GM12878 (cell line): ENCODE data around the gene COL19A1. TPM values are rescaled to one million over a fixed set of nuclear protein-coding genes. Genes with fewer than 3 reads are reported as not detected.

Experiments used
- ATAC-seq: fragments of 200-7000 bp; cut with Tn5 transposase; 3 replicates; pipeline ENCODE4 v1.9.1; 2020; ENCODE audit warnings: mild to moderate bottlenecking, moderate library complexity
- BruUV-seq: library from RNA; stranded (reverse); fragments of 400-500 nt; replicated peaks from 2 replicates; lab custom pipeline; 2021; lab: Mats Ljungman, UMichigan
- CTCF ChIA-PET: fragments of 300-600 bp; sonication (Branson Sonifier 250); formaldehyde crosslinking; extraction: SDS; loops from one replicate; lab custom pipeline; 2021; ENCODE audit warnings: inconsistent platforms; lab: Yijun Ruan, JAX
- POLR2A ChIA-PET: fragments of 350-600 bp; formaldehyde crosslinking; extraction: SDS; loops from one replicate; lab custom pipeline; 2021; ENCODE audit warnings: inconsistent platforms; lab: Charles Lee
- RAD21 ChIA-PET: fragments of 300-600 bp; sonication (Branson Sonifier 250); formaldehyde crosslinking; loops from one replicate; lab custom pipeline; 2023; ENCODE audit warnings: antibody characterized with exemption; ENCODE audit not compliant: unreplicated experiment; lab: Charles Lee
- SMC1A ChIA-PET: fragments of 300-600 bp; sonication (Branson Sonifier 250); formaldehyde crosslinking; loops from one replicate; lab custom pipeline; 2023; ENCODE audit not compliant: unreplicated experiment, uncharacterized antibody; lab: Charles Lee
- DNase-seq: peaks from one replicate; pipeline ENCODE4 v3.0.0-alpha.2; 2011; ENCODE audit warnings: low read depth, low spot score
- FAIRE-seq: peaks from 3 replicates; lab custom pipeline; 2011; peaks lifted over from hg19 to GRCh38; lab: Jason Lieb, UNC
- H2AFZ ChIP-seq: 2 replicates; pipeline ENCODE4 v1.6.0; 2011; ENCODE audit warnings: low read depth, low read length, control low read depth; ENCODE audit not compliant: control insufficient read depth
- H3K27ac ChIP-seq: 2 replicates; pipeline ENCODE4 v1.5.1; 2011; ENCODE audit warnings: control low read depth; ENCODE audit not compliant: control insufficient read depth, insufficient read depth
- H3K27me3 ChIP-seq, 2 experiments: replicated peaks in 1 of 2; 2 replicates each; pipeline versions ENCODE4 v1.6.0 to v1.6.1; 2011; ENCODE audit warnings: low read length in 1 of 2; ENCODE audit not compliant: control insufficient read depth in 2 of 2, insufficient read depth in 2 of 2
- H3K36me3 ChIP-seq, 2 experiments: 2 replicates each; pipeline ENCODE4 v1.5.1; 2011; ENCODE audit warnings: low read length in 1 of 2; ENCODE audit not compliant: control insufficient read depth in 2 of 2, insufficient read depth in 2 of 2
- H3K4me1 ChIP-seq: 2 replicates; pipeline ENCODE4 v1.6.1; 2011; ENCODE audit warnings: mild to moderate bottlenecking, low read length, moderate library complexity, mixed read lengths; ENCODE audit not compliant: control insufficient read depth, insufficient read depth
- H3K4me2 ChIP-seq: 2 replicates; pipeline ENCODE4 v1.6.0; 2011; ENCODE audit warnings: control low read depth; ENCODE audit not compliant: control insufficient read depth, insufficient read depth
- H3K4me3 ChIP-seq: fragments of 200-600 bp; sonication (generic); 2 replicates; pipeline ENCODE4 v1.5.1; 2016
- H3K79me2 ChIP-seq: 2 replicates; pipeline ENCODE4 v1.6.0; 2011; ENCODE audit warnings: low read length; ENCODE audit not compliant: control insufficient read depth, insufficient read depth
- H3K9ac ChIP-seq: 2 replicates; pipeline ENCODE4 v1.8.0; 2011; ENCODE audit warnings: low read length, control low read depth, mixed read lengths; ENCODE audit not compliant: control insufficient read depth, insufficient read depth
- H3K9me3 ChIP-seq: replicated peaks from 3 replicates; pipeline ENCODE4 v1.5.1; 2011; ENCODE audit warnings: mild to moderate bottlenecking, low read length; ENCODE audit not compliant: control insufficient read depth, insufficient read depth
- H4K20me1 ChIP-seq: 2 replicates; pipeline ENCODE4 v1.6.0; 2011; ENCODE audit not compliant: control insufficient read depth, insufficient read depth
- BCL11A ChIP-seq: IDR thresholded peaks from 2 replicates; pipeline ENCODE4 v1.6.1; 2011; ENCODE audit warnings: low read depth, low read length
- CHD4 ChIP-seq: fragments of 200-600 bp; sonication (generic); IDR thresholded peaks from 2 replicates; pipeline ENCODE4 v1.6.1; 2016; ENCODE audit warnings: mild to moderate bottlenecking
- E2F4 ChIP-seq: IDR thresholded peaks from 2 replicates; pipeline ENCODE4 v1.6.1; 2012; ENCODE audit warnings: low read depth, low read length, improper control_type of control experiment
- EZH2 ChIP-seq: IDR thresholded peaks from 2 replicates; pipeline ENCODE4 v1.6.1; 2012; ENCODE audit warnings: low read depth, mild to moderate bottlenecking, control low read depth, inconsistent platforms, low read length, borderline replicate concordance; ENCODE audit not compliant: control insufficient read depth
- FOXM1 ChIP-seq: IDR thresholded peaks from 2 replicates; pipeline ENCODE4 v1.6.1; 2012; ENCODE audit warnings: low read depth, mild to moderate bottlenecking, inconsistent platforms, low read length, moderate library complexity
- MTA3 ChIP-seq: IDR thresholded peaks from 2 replicates; pipeline ENCODE4 v1.6.1; 2012; ENCODE audit warnings: low read length, inconsistent platforms, borderline replicate concordance
- RAD51 ChIP-seq: fragments of 450-650 bp; IDR thresholded peaks from 2 replicates; pipeline ENCODE4 v1.6.1; 2016; ENCODE audit warnings: moderate library complexity, mild to moderate bottlenecking, inconsistent platforms
- RB1 ChIP-seq: fragments of 450-650 bp; formaldehyde crosslinking; IDR thresholded peaks from 2 replicates; pipeline ENCODE4 v1.6.1; 2017; ENCODE audit warnings: mild to moderate bottlenecking, borderline replicate concordance
- SMAD5 ChIP-seq: IDR thresholded peaks from 2 replicates; pipeline ENCODE4 v1.6.1; 2016; ENCODE audit warnings: antibody characterized with exemption, low read depth
- SRF ChIP-seq, 2 experiments: IDR thresholded peaks; 2 replicates each; pipeline ENCODE4 v1.6.1; 2011; ENCODE audit warnings: low read depth in 2 of 2, low read length in 2 of 2, mild to moderate bottlenecking in 1 of 2, moderate library complexity in 1 of 2
- ZBED1 ChIP-seq: IDR thresholded peaks from 2 replicates; pipeline ENCODE4 v1.6.1; 2016; ENCODE audit warnings: borderline replicate concordance
- ZBTB11 ChIP-seq: fragments of 450-650 bp; formaldehyde crosslinking; IDR thresholded peaks from 2 replicates; pipeline ENCODE4 v1.5.0; 2022; ENCODE audit warnings: mild to moderate bottlenecking, missing genetic modification characterization
- ZBTB4 ChIP-seq: fragments of 450-650 bp; formaldehyde crosslinking; IDR thresholded peaks from 2 replicates; pipeline ENCODE4 v1.4.0; 2022; ENCODE audit warnings: mild to moderate bottlenecking, moderate library complexity
- WGBS: methylation state at CpG from one replicate; pipeline ENCODE4 v1.1.6; 2016; ENCODE audit warnings: low lambda C conversion rate; ENCODE audit not compliant: insufficient replicate concordance, insufficient coverage; ENCODE audit errors: missing lambda C conversion rate; 5-methylcytosine and 5-hydroxymethylcytosine counted together
- in situ Hi-C: fragments of 300-500 bp; cut with MboI; formaldehyde crosslinking; loops from 9 replicates; pipeline ENCODE4 v1.14.3; 2018; ENCODE audit warnings: mixed read lengths
- intact Hi-C: fragments of 100-400 bp; cut with micrococcal nuclease; formaldehyde crosslinking; loops from one replicate; pipeline ENCODE4 v1.14.2; 2022; ENCODE audit not compliant: unreplicated experiment
- polyA plus RNA-seq, 11 experiments: library from polyadenylated mRNA; depleted of rRNA in 4 of 11; unstranded in 6 of 11; stranded (reverse) in 5 of 11; fragments of >200 nt; fragmentation: Nextera tagmentation in 4 of 11; fragmentation: Illumina TruSeq in 1 of 11; extraction: Ambion mirVana in 4 of 11; extraction: Trizol in 1 of 11; gene quantifications; 1 replicate in 1 of 11; 2 replicates in 10 of 11; pipeline versions ENCODE4 v1.2.1 to v1.2.3, GENCODE V29; 2011 to 2016; ENCODE audit warnings: inconsistent platforms in 2 of 11, missing spikeins in 2 of 11, low read depth in 1 of 11
- total RNA-seq, 4 experiments: library from RNA; depleted of rRNA in 3 of 4; stranded (reverse); fragments of >200 nt in 3 of 4; fragmentation: Illumina TruSeq in 1 of 4; extraction: Trizol in 1 of 4; gene quantifications; 2 replicates each; pipeline versions ENCODE4 v1.2.1 to v1.2.3, GENCODE V29; 2013 to 2021
- TF ChIP-seq, protein P1 (sequence below): IDR thresholded peaks from 2 replicates; pipeline ENCODE4 v1.6.1; 2011; ENCODE audit warnings: low read depth, mild to moderate bottlenecking, low read length, moderate library complexity, borderline replicate concordance; ENCODE audit errors: extremely low read depth

COL19A1 gene
- total and polyA plus RNA-seq, 10 of the 15 experiments (the other 5 are each of a cell fraction or from before 2014, with no cell fraction given): 1.1 to 13.5 (median 4.1) TPM

DNA sequence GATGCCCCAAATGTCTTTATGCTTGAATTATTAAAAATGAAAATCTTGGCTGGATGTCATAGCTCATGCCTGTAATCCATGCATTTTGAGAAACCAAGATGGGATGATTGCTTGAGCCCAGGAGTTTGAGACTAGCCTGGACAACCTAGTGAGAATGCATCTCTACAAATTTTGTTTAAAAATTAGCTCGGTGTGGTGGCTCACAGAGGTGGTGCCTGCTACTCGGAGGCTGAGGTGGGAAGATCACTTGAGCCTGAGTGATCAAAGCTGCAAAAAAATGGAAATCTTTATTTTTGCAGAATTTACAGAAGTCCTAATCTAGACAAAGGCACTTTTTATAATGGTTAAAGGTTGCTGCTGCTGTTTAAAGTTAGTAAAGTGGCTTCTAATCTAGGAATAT is 20.0 kb upstream of the COL19A1 start:
- Histone ChIP-seq H3K4me3 (no peak overlapping the region), H3K27me3 (no peaks in the 10 kb centered on the region), H3K27ac (no peak overlapping the region), H4K20me1 (no peaks in the 10 kb centered on the region), H3K4me2 (no peak overlapping the region), H2AFZ (no peak overlapping the region)
- 88% methylated on average over 2 of the region's 2 CpGs for WGBS
- in situ Hi-C loops (no loop called here), intact Hi-C loops (no loop called here)
- BruUV-seq: no TSS peak
- ChIA-PET RAD21 (interaction anchor here (0.7 kb wide), 1 partner anchor 262 kb away, joined by 3 read pairs; no protein-coding TSS in a partner anchor), SMC1A (interaction anchor here (1.3 to 3.5 kb wide), 4 partner anchors 12 to 271 kb away, joined by 3 to 14 read pairs (median 7); no protein-coding TSS in a partner anchor)
- TF ChIP-seq E2F4: no peak
- no peak for TF ChIP-seq ZBTB4
- TF ChIP-seq RAD51: no peak
- no peak for TF ChIP-seq ZBTB11
- no peak for TF ChIP-seq EZH2
- TF ChIP-seq, protein P1, sequence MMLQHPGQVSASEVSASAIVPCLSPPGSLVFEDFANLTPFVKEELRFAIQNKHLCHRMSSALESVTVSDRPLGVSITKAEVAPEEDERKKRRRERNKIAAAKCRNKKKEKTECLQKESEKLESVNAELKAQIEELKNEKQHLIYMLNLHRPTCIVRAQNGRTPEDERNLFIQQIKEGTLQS: no peak
- no peak for TF ChIP-seq SMAD5
- no peak for TF ChIP-seq SRF (IDR thresholded peaks at IDR 0.05; ENCODE audit: low read depth in 2 of 2, low read length in 2 of 2)
- no peak for TF ChIP-seq FOXM1
- TF ChIP-seq BCL11A: no peak
- TF ChIP-seq ZBED1: no peak
- TF ChIP-seq CHD4: no peak
- no peak for TF ChIP-seq MTA3
- TF ChIP-seq RB1: no peak
- TF ChIP-seq, all 136 proteins: peak for 0
- DNase-seq (no peak), ATAC-seq (no peak), FAIRE-seq (no peak)
- no peaks in the 10 kb centered on the region for H3K79me2 ChIP-seq
- ChIA-PET CTCF (interaction anchor here (1.3 kb wide), 1 partner anchor 13 kb away, joined by 3 read pairs; no protein-coding TSS in a partner anchor), POLR2A (no interaction called here)
- H3K9ac ChIP-seq: no peak overlapping the region
- no peaks in the 10 kb centered on the region for H3K4me1 ChIP-seq
- H3K36me3 ChIP-seq: no peaks in the 10 kb centered on the region
- H3K9me3 ChIP-seq: no peaks in the 10 kb centered on the region
